Neuronal stem cell (in vitro differentiated cells): ENCODE results near the gene HMGN1.

ENCODE experiments used
- DNase-seq: peaks from one replicate; pipeline ENCODE4 v3.0.0-alpha.2; 2013; ENCODE audit warnings: low spot score
- H2AFZ ChIP-seq: one replicate; pipeline ENCODE4 v1.6.1; 2013; ENCODE audit warnings: mild to moderate bottlenecking, low read length, inconsistent platforms
- H2AK5ac ChIP-seq: 2 replicates; pipeline ENCODE4 v1.6.1; 2013; ENCODE audit warnings: low read depth, mild to moderate bottlenecking, inconsistent platforms, low read length, moderate library complexity, mixed read lengths
- H2BK120ac ChIP-seq: 2 replicates; pipeline ENCODE4 v1.6.1; 2013; ENCODE audit warnings: low read depth, mild to moderate bottlenecking, inconsistent platforms, low read length, moderate library complexity, mixed read lengths
- H2BK12ac ChIP-seq: one replicate; pipeline ENCODE4 v1.6.1; 2013; ENCODE audit warnings: low read length, inconsistent platforms
- H2BK15ac ChIP-seq: 2 replicates; pipeline ENCODE4 v1.6.1; 2013; ENCODE audit warnings: mild to moderate bottlenecking, low read length, inconsistent platforms, mixed read lengths
- H2BK5ac ChIP-seq: one replicate; pipeline ENCODE4 v1.6.1; 2013; ENCODE audit warnings: inconsistent platforms, mild to moderate bottlenecking, low read length, moderate library complexity
- H3K14ac ChIP-seq: one replicate; pipeline ENCODE4 v1.6.1; 2013; ENCODE audit warnings: low read length, inconsistent platforms
- H3K18ac ChIP-seq: 2 replicates; pipeline ENCODE4 v1.6.1; 2013; ENCODE audit warnings: low read length, inconsistent platforms
- H3K23ac ChIP-seq: 2 replicates; pipeline ENCODE4 v1.6.1; 2013; ENCODE audit warnings: low read depth, mild to moderate bottlenecking, mixed read lengths, low read length, inconsistent platforms; ENCODE audit not compliant: poor library complexity
- H3K27ac ChIP-seq: replicated peaks from 3 replicates; pipeline ENCODE4 v1.5.1; 2013; ENCODE audit warnings: low read length, inconsistent platforms
- H3K27me3 ChIP-seq, 3 experiments: 2 replicates each; pipeline ENCODE4 v1.6.1; 2013; ENCODE audit warnings: low read length in 3 of 3, mild to moderate bottlenecking in 2 of 3, inconsistent platforms in 1 of 3, low read depth in 1 of 3, mixed read lengths in 1 of 3, moderate library complexity in 1 of 3; ENCODE audit not compliant: control insufficient read depth in 3 of 3, insufficient read depth in 3 of 3
- H3K36me3 ChIP-seq, 2 donors: replicated peaks in 1 of 2; 2 replicates each; pipeline ENCODE4 v1.6.1; 2013; ENCODE audit warnings: low read length in 2 of 2; ENCODE audit not compliant: control insufficient read depth in 2 of 2, insufficient read depth in 2 of 2
- H3K4ac ChIP-seq: 2 replicates; pipeline ENCODE4 v1.6.1; 2013; ENCODE audit warnings: inconsistent platforms, mild to moderate bottlenecking, low read length, moderate library complexity
- H3K4me1 ChIP-seq, 2 donors: 1 replicate in 1 of 2; 2 replicates in 1 of 2; pipeline ENCODE4 v1.6.1; 2013; ENCODE audit warnings: low read length in 2 of 2, low read depth in 1 of 2; ENCODE audit not compliant: control insufficient read depth in 2 of 2, insufficient read depth in 1 of 2
- H3K4me2 ChIP-seq: one replicate; pipeline ENCODE4 v1.6.1; 2013; ENCODE audit warnings: mild to moderate bottlenecking, low read length, inconsistent platforms; ENCODE audit not compliant: insufficient read depth, poor library complexity, severe bottlenecking
- H3K4me3 ChIP-seq, 2 donors: 2 replicates each; pipeline ENCODE4 v1.5.1; 2013; ENCODE audit warnings: low read length in 2 of 2, mild to moderate bottlenecking in 2 of 2, inconsistent platforms in 1 of 2, moderate library complexity in 1 of 2
- H3K79me1 ChIP-seq: one replicate; pipeline ENCODE4 v1.6.1; 2013; ENCODE audit warnings: low read depth, mild to moderate bottlenecking, inconsistent platforms, low read length, moderate library complexity
- H3K9ac ChIP-seq: one replicate; pipeline ENCODE4 v1.6.1; 2013; ENCODE audit warnings: mild to moderate bottlenecking, low read depth, low read length, inconsistent platforms; ENCODE audit not compliant: poor library complexity
- H3K9me3 ChIP-seq, 2 donors: replicated peaks in 1 of 2; 2 replicates each; pipeline versions ENCODE3 to v1.6.1; 2013; ENCODE audit warnings: low read length in 2 of 2, mild to moderate bottlenecking in 2 of 2, inconsistent platforms in 1 of 2, low read depth in 1 of 2, mixed read lengths in 1 of 2, moderate library complexity in 1 of 2; ENCODE audit not compliant: control insufficient read depth in 2 of 2, insufficient read depth in 1 of 2
- H4K8ac ChIP-seq: one replicate; pipeline ENCODE4 v1.6.1; 2013; ENCODE audit warnings: low read depth, mild to moderate bottlenecking, inconsistent platforms, low read length, moderate library complexity
- H4K91ac ChIP-seq: one replicate; pipeline ENCODE4 v1.6.1; 2013; ENCODE audit warnings: low read length, low read depth, mild to moderate bottlenecking, inconsistent platforms; ENCODE audit not compliant: poor library complexity
- WGBS, 2 donors: extraction: QIAGEN DNeasy Blood & Tissue Kit; methylation state at CpG; one replicate each; pipeline ENCODE4 v1.1.7; 2013; ENCODE audit warnings: missing lambda C conversion rate in 2 of 2, mixed read lengths in 1 of 2; ENCODE audit not compliant: insufficient read length in 2 of 2, insufficient replicate concordance in 1 of 2; ENCODE audit errors: extremely low coverage in 2 of 2; 5-methylcytosine and 5-hydroxymethylcytosine counted together

HMGN1 gene

GRCh38 chr21:39340687-39341086 lies 8.2 kb downstream of the HMGN1 start:
- Histone ChIP-seq H3K18ac (no peak overlapping the region), H3K27me3 (no peaks in the 10 kb centered on the region), H3K4me3 (no peak overlapping the region), H3K23ac (no peak overlapping the region), H3K79me1 (no peaks in the 10 kb centered on the region), H2AK5ac (no peak overlapping the region), H2AFZ (no peak overlapping the region), H3K9me3 (no peaks in the 10 kb centered on the region), H3K36me3 (peaks cover 19 to 52% of the 10 kb centered on the region in 2 donors), H2BK12ac (no peak overlapping the region), H3K27ac (no peak overlapping the region), H4K91ac (no peak overlapping the region), H3K4me2 (no peak overlapping the region), H3K4me1 (peaks cover 2 to 5% of the 10 kb centered on the region in 2 donors), H3K4ac (no peak overlapping the region), H3K14ac (no peak overlapping the region), H2BK5ac (no peak overlapping the region), H3K9ac (no peak overlapping the region), H4K8ac (no peak overlapping the region), H2BK15ac (no peak overlapping the region), H2BK120ac (no peak overlapping the region)
- DNase-seq: no peak
- no CpG with 5 or more reads among the region's 6 CpGs for whole genome bisulfite sequencing, 2 donors

- no peak overlapping the region for H4K91ac ChIP-seq
- H3K4me3 ChIP-seq: no peak overlapping the region
- no peak overlapping the region for H3K9ac ChIP-seq
- H2AK5ac ChIP-seq: no peak overlapping the region
- H2BK120ac ChIP-seq: no peak overlapping the region
- H3K36me3 ChIP-seq: peaks cover 14 to 37% of the 10 kb centered on the region in 2 donors
- H3K79me1 ChIP-seq: no peaks in the 10 kb centered on the region
- no peak overlapping the region for H3K4ac ChIP-seq
- no peak for DNase-seq
- no peaks in the 10 kb centered on the region for H3K27me3 ChIP-seq
- H3K18ac ChIP-seq: no peak overlapping the region
- no peaks in the 10 kb centered on the region for H3K9me3 ChIP-seq
- H3K14ac ChIP-seq: no peak overlapping the region
- H3K4me2 ChIP-seq: no peak overlapping the region
- no peak overlapping the region for H2BK12ac ChIP-seq
- H3K23ac ChIP-seq: no peak overlapping the region
- no peaks in the 10 kb centered on the region for H3K4me1 ChIP-seq
- no CpG with 5 or more reads among the region's 2 CpGs for WGBS, 2 donors
- H3K27ac ChIP-seq: no peak overlapping the region
- no peak overlapping the region for H2BK15ac ChIP-seq
- no peak overlapping the region for H2AFZ ChIP-seq
- H2BK5ac ChIP-seq: no peak overlapping the region
- H4K8ac ChIP-seq: no peak overlapping the region
These were observed 9.7 kb downstream of the HMGN1 start for GRCh38 chr21:39339231-39339630.

GRCh38 chr21:39336457-39337008 lies 12.4 kb downstream of the HMGN1 start:
- Histone ChIP-seq H2AFZ (no peak overlapping the region), H2BK5ac (no peak overlapping the region), H3K4me1 (no peaks in the 10 kb centered on the region), H3K4me2 (no peak overlapping the region), H3K14ac (no peak overlapping the region), H2BK12ac (no peak overlapping the region), H3K23ac (no peak overlapping the region), H3K27ac (no peak overlapping the region), H3K18ac (no peak overlapping the region), H3K4me3 (no peak overlapping the region), H3K36me3 (peaks cover 2 to 14% of the 10 kb centered on the region in 2 donors), H3K4ac (no peak overlapping the region), H2BK15ac (no peak overlapping the region), H3K9ac (no peak overlapping the region), H2AK5ac (no peak overlapping the region), H3K79me1 (no peaks in the 10 kb centered on the region), H3K27me3 (no peaks in the 10 kb centered on the region), H2BK120ac (no peak overlapping the region), H4K8ac (no peak overlapping the region), H3K9me3 (no peaks in the 10 kb centered on the region), H4K91ac (no peak overlapping the region)
- WGBS, 2 donors: no CpG with 5 or more reads among the region's 13 CpGs
- no peak for DNase-seq

GRCh38 chr21:39334611-39335010 lies 14.3 kb downstream of the HMGN1 start:
- Histone ChIP-seq H2AFZ (no peak overlapping the region), H3K4me1 (no peaks in the 10 kb centered on the region), H2BK120ac (no peak overlapping the region), H2BK15ac (no peak overlapping the region), H3K36me3 (no peaks in the 10 kb centered on the region), H2BK5ac (no peak overlapping the region), H3K14ac (no peak overlapping the region), H3K23ac (no peak overlapping the region), H3K4ac (no peak overlapping the region), H3K4me3 (no peak overlapping the region), H3K9ac (no peak overlapping the region), H3K4me2 (no peak overlapping the region), H3K27ac (no peak overlapping the region), H4K8ac (no peak overlapping the region), H2AK5ac (no peak overlapping the region), H4K91ac (no peak overlapping the region), H3K9me3 (no peaks in the 10 kb centered on the region), H3K27me3 (no peaks in the 10 kb centered on the region), H3K18ac (no peak overlapping the region), H2BK12ac (no peak overlapping the region), H3K79me1 (no peaks in the 10 kb centered on the region)
- DNase-seq: no peak
- WGBS, 2 donors: no CpG with 5 or more reads among the region's 4 CpGs
